IMR-90 (cell line): ENCODE data around the gene CUTA. TPM values are rescaled to one million over a fixed set of nuclear protein-coding genes. Genes with fewer than 3 reads are reported as not detected.
A peak's percentile ranks its signal among the peaks of the same experiment; 100 is the strongest.

Experiments
- ATAC-seq: fragments of 200-7000 bp; cut with Tn5 transposase; 2 replicates; pipeline ENCODE4 v1.9.1; 2020; ENCODE audit warnings: low read depth, mild to moderate bottlenecking, moderate library complexity
- BruUV-seq: library from RNA; stranded (reverse); fragments of 400-500 nt; replicated peaks from 2 replicates; lab custom pipeline; 2021; lab: Mats Ljungman, UMichigan
- CTCF ChIA-PET: fragments of 300-600 bp; formaldehyde crosslinking; extraction: SDS; loops from one replicate; lab custom pipeline; 2021; ENCODE audit warnings: antibody characterized with exemption; lab: Yijun Ruan, JAX
- POLR2A ChIA-PET: fragments of 300-600 bp; sonication (Branson Sonifier 250); formaldehyde crosslinking; loops from one replicate; lab custom pipeline; 2022; ENCODE audit warnings: antibody characterized with exemption; ENCODE audit not compliant: unreplicated experiment; lab: Charles Lee
- DNase-seq: peaks from one replicate; pipeline ENCODE4 v3.0.0; 2013
- H2AFZ ChIP-seq: replicated peaks from 2 replicates; pipeline ENCODE3; 2013; ENCODE audit warnings: low read length, mild to moderate bottlenecking; ENCODE audit not compliant: poor library complexity
- H2AK5ac ChIP-seq: 2 replicates; pipeline ENCODE4 v1.6.1; 2013; ENCODE audit warnings: low read depth, low read length, inconsistent platforms
- H2AK9ac ChIP-seq: replicated peaks from 2 replicates; pipeline ENCODE3; 2013; ENCODE audit warnings: mild to moderate bottlenecking, low read depth, low read length, moderate library complexity; ENCODE audit not compliant: poor library complexity
- H2BK120ac ChIP-seq: 2 replicates; pipeline ENCODE4 v1.6.1; 2013; ENCODE audit warnings: low read depth, low read length, inconsistent platforms
- H2BK15ac ChIP-seq: 3 replicates; pipeline ENCODE4 v1.6.1; 2013; ENCODE audit warnings: low read depth, low read length, inconsistent platforms
- H2BK20ac ChIP-seq: 2 replicates; pipeline ENCODE4 v1.6.1; 2013; ENCODE audit warnings: low read depth, mild to moderate bottlenecking, inconsistent platforms, low read length, moderate library complexity
- H2BK5ac ChIP-seq: 2 replicates; pipeline ENCODE4 v1.6.1; 2013; ENCODE audit warnings: mild to moderate bottlenecking, low read depth, low read length, inconsistent platforms; ENCODE audit not compliant: poor library complexity, severe bottlenecking
- H3K14ac ChIP-seq: replicated peaks from 2 replicates; pipeline ENCODE4 v1.6.1; 2013; ENCODE audit warnings: low read depth, low read length, inconsistent platforms
- H3K18ac ChIP-seq: 2 replicates; pipeline ENCODE4 v1.6.1; 2013; ENCODE audit warnings: low read depth, low read length, control low read depth
- H3K23ac ChIP-seq: 2 replicates; pipeline ENCODE4 v1.6.1; 2013; ENCODE audit warnings: low read depth, low read length, inconsistent platforms
- H3K27ac ChIP-seq: 2 replicates; pipeline ENCODE4 v1.5.1; 2013; ENCODE audit warnings: mild to moderate bottlenecking, control low read depth, low read length; ENCODE audit not compliant: insufficient read depth
- H3K27me3 ChIP-seq: 2 replicates; pipeline ENCODE4 v1.6.1; 2013; ENCODE audit warnings: low read length; ENCODE audit not compliant: control insufficient read depth, insufficient read depth
- H3K36me3 ChIP-seq: 2 replicates; pipeline ENCODE4 v1.6.1; 2013; ENCODE audit warnings: low read length, mixed read lengths; ENCODE audit not compliant: control insufficient read depth, insufficient read depth
- H3K4ac ChIP-seq: 2 replicates; pipeline ENCODE4 v1.6.1; 2013; ENCODE audit warnings: low read depth, low read length, inconsistent platforms
- H3K4me1 ChIP-seq: 2 replicates; pipeline ENCODE4 v1.6.1; 2013; ENCODE audit warnings: low read length, mixed read lengths; ENCODE audit not compliant: control insufficient read depth, insufficient read depth
- H3K4me2 ChIP-seq: 2 replicates; pipeline ENCODE4 v1.6.1; 2013; ENCODE audit warnings: low read depth, mild to moderate bottlenecking, control low read depth, low read length, moderate library complexity
- H3K4me3 ChIP-seq: 2 replicates; pipeline ENCODE4 v1.5.1; 2013; ENCODE audit warnings: low read depth, mild to moderate bottlenecking, control low read depth, low read length, moderate library complexity; ENCODE audit not compliant: insufficient read depth
- H3K56ac ChIP-seq: 2 replicates; pipeline ENCODE4 v1.6.1; 2013; ENCODE audit warnings: low read length, inconsistent platforms; ENCODE audit not compliant: insufficient read depth; ENCODE audit errors: extremely low read depth
- H3K79me1 ChIP-seq, 2 experiments: 2 replicates each; pipeline ENCODE4 v1.6.1; 2013; ENCODE audit warnings: low read length in 2 of 2, inconsistent platforms in 1 of 2, low read depth in 1 of 2
- H3K9ac ChIP-seq: 2 replicates; pipeline ENCODE4 v1.6.1; 2013; ENCODE audit warnings: low read depth, low read length, control low read depth
- H3K9me1 ChIP-seq: 2 replicates; pipeline ENCODE4 v1.6.1; 2013; ENCODE audit warnings: low read length, inconsistent platforms; ENCODE audit not compliant: insufficient read depth
- H3K9me3 ChIP-seq: 2 replicates; pipeline ENCODE4 v1.6.1; 2013; ENCODE audit warnings: low read length; ENCODE audit not compliant: control insufficient read depth, insufficient read depth
- H4K20me1 ChIP-seq: 2 replicates; pipeline ENCODE4 v1.6.1; 2013; ENCODE audit warnings: low read length, inconsistent platforms; ENCODE audit not compliant: insufficient read depth
- H4K5ac ChIP-seq: 2 replicates; pipeline ENCODE4 v1.6.1; 2013; ENCODE audit warnings: mild to moderate bottlenecking, low read depth, low read length, control low read depth
- H4K8ac ChIP-seq, 2 experiments: 2 replicates each; pipeline ENCODE4 v1.6.1; 2013; ENCODE audit warnings: low read depth in 2 of 2, low read length in 2 of 2, control low read depth in 1 of 2, inconsistent platforms in 1 of 2
- H4K91ac ChIP-seq: 2 replicates; pipeline ENCODE4 v1.6.1; 2013; ENCODE audit warnings: low read depth, low read length, inconsistent platforms; ENCODE audit not compliant: insufficient read depth
- CEBPB ChIP-seq: IDR thresholded peaks from 2 replicates; pipeline ENCODE4 v1.6.1; 2012; ENCODE audit warnings: low read depth, low read length, improper control_type of control experiment
- CHD1 ChIP-seq: IDR thresholded peaks from 2 replicates; pipeline ENCODE4 v1.6.1; 2012; ENCODE audit warnings: low read depth, low read length, improper control_type of control experiment
- FOS ChIP-seq: fragments of 150-350 bp; IDR thresholded peaks from 2 replicates; pipeline ENCODE4 v1.6.1; 2016; ENCODE audit warnings: low read depth, low read length
- MAFK ChIP-seq: IDR thresholded peaks from 2 replicates; pipeline ENCODE4 v1.6.1; 2012; ENCODE audit warnings: low read depth, low read length, improper control_type of control experiment
- MAZ ChIP-seq: IDR thresholded peaks from 2 replicates; pipeline ENCODE4 v1.6.1; 2012; ENCODE audit warnings: low read depth, mild to moderate bottlenecking, low read length, improper control_type of control experiment, moderate library complexity, borderline replicate concordance
- POLR2A ChIP-seq: IDR thresholded peaks from 2 replicates; pipeline ENCODE4 v1.6.1; 2012; ENCODE audit warnings: mild to moderate bottlenecking, low read depth, low read length
- RAD21 ChIP-seq: IDR thresholded peaks from 2 replicates; pipeline ENCODE4 v1.6.1; 2012; ENCODE audit warnings: low read length, improper control_type of control experiment
- RCOR1 ChIP-seq: IDR thresholded peaks from 2 replicates; pipeline ENCODE4 v1.6.1; 2012; ENCODE audit warnings: mild to moderate bottlenecking, low read length, improper control_type of control experiment; ENCODE audit not compliant: insufficient replicate concordance
- USF2 ChIP-seq: fragments of 150-350 bp; IDR thresholded peaks from 2 replicates; pipeline ENCODE4 v1.6.1; 2017; ENCODE audit warnings: mild to moderate bottlenecking, antibody characterized with exemption, low read length, low read depth
- WGBS, 2 experiments: methylation state at CpG; one replicate each; pipeline versions ENCODE4 v1.1.5 to v1.1.7; 2013; ENCODE audit warnings: missing lambda C conversion rate in 2 of 2; ENCODE audit not compliant: insufficient read length in 1 of 2; ENCODE audit errors: extremely low coverage in 2 of 2; 5-methylcytosine and 5-hydroxymethylcytosine counted together
- dilution Hi-C: fragments of 300-500 bp; cut with HindIII; formaldehyde crosslinking; loops from one replicate; pipeline ENCODE4 v1.14.3; 2018; ENCODE audit warnings: low sequenced_read_pairs; ENCODE audit not compliant: unreplicated experiment
- in situ Hi-C: fragments of 300-500 bp; cut with MboI; formaldehyde crosslinking; loops from 3 replicates; pipeline ENCODE4 v1.14.3; 2019; ENCODE audit warnings: low sequenced_read_pairs, inconsistent platforms, mixed read lengths
- intact Hi-C: fragments of 100-400 bp; cut with micrococcal nuclease; formaldehyde crosslinking; loops from 2 replicates; pipeline ENCODE4 v1.10.0; 2022
- polyA plus RNA-seq, 3 experiments: library from polyadenylated mRNA; depleted of rRNA; stranded (reverse); fragments of >200 nt; gene quantifications; 2 replicates each; pipeline ENCODE4 v1.2.3, GENCODE V29; 2012; ENCODE audit warnings: low replicate concordance in 1 of 3
- total RNA-seq: library from RNA; depleted of rRNA; stranded (reverse); fragments of >200 nt; gene quantifications from 2 replicates; pipeline ENCODE4 v1.2.3, GENCODE V29; 2012

Gene CUTA
- total and polyA plus RNA-seq, 2 of the 4 experiments (the other 2 are of a cell fraction), result 136 to 427 TPM

GRCh38 chr6:33417128-33417902 lies 592 bp downstream of the CUTA start:
- ChIA-PET POLR2A (no interaction called here), CTCF (interaction anchor here (1.1 kb wide), 1 partner anchor 27 kb away, joined by 3 read pairs; no protein-coding TSS in a partner anchor)
- Histone ChIP-seq H2AK9ac (peak overlapping the region; percentile 100), H4K91ac (peak overlapping the region; percentile 96), H2AFZ (peak overlapping the region; percentile 99), H3K79me1 (peaks cover 26 to 89% of the 10 kb centered on the region in 2 experiments), H3K27me3 (no peaks in the 10 kb centered on the region), H4K20me1 (peaks cover 19% of the 10 kb centered on the region), H2BK120ac (peak overlapping the region; percentile 95), H2BK15ac (peak overlapping the region; percentile 84; the same call in 2 of the 3 replicates), H3K36me3 (peaks cover 38% of the 10 kb centered on the region), H3K27ac (peak overlapping the region; percentile 98), H3K4me1 (peaks cover 19% of the 10 kb centered on the region), H3K4me2 (peak overlapping the region; percentile 98), H2BK5ac (peak overlapping the region; percentile 97), H4K5ac (peak overlapping the region; percentile 93), H2BK20ac (peak overlapping the region; percentile 77), H3K18ac (peak overlapping the region; percentile 94), H4K8ac (peak overlapping the region; percentile 71 to 98), H3K4me3 (peak overlapping the region; percentile 63), H3K23ac (peak overlapping the region; percentile 97), H3K9ac (peak overlapping the region; percentile 92), H3K56ac (peak overlapping the region; percentile 99), H3K14ac (peak overlapping the region; percentile 97), H3K9me3 (no peaks in the 10 kb centered on the region), H3K4ac (peak overlapping the region; percentile 98), H3K9me1 (peaks cover 9% of the 10 kb centered on the region), H2AK5ac (peak overlapping the region; percentile 99)
- DNase-seq (peak; percentile 94), ATAC-seq (peak; percentile 33)
- dilution Hi-C loops, result no loop called here
- TF ChIP-seq MAZ, result peak; percentile 64; the same call in 1 of the 2 replicates
- no peak for TF ChIP-seq MAFK
- TF ChIP-seq POLR2A, result peak; percentile 91
- no peak for TF ChIP-seq RCOR1
- no peak for TF ChIP-seq RAD21
- peak; percentile 91 for TF ChIP-seq FOS
- no peak for TF ChIP-seq USF2
- no peak for TF ChIP-seq CEBPB
- TF ChIP-seq CHD1, result no peak; the same call in 1 of the 2 replicates
- intact Hi-C loops, result loop anchor here (5.0 kb wide), 2 partner anchors 105 to 120 kb away; partner anchors contain the start of genes RGL2 and TAPBP
- in situ Hi-C loops, result no loop called here
- WGBS, 2 experiments, result 0% methylated on average over 13 of the region's 25 CpGs; no CpG with 5 or more reads in 1 of the 2 experiments
- BruUV-seq, result TSS peak; percentile 98
